ENCODE measurements around the gene GPR17. TPM values are rescaled to one million over a fixed set of nuclear protein-coding genes. Genes with fewer than 3 reads are reported as not detected.
A peak's percentile ranks its signal among the peaks of the same experiment; 100 is the strongest.

Gene GPR17
- total and polyA plus RNA-seq, 11 donors, result 0.10 to 8.0 (median 0.26) TPM; not detected in 3

DNA sequence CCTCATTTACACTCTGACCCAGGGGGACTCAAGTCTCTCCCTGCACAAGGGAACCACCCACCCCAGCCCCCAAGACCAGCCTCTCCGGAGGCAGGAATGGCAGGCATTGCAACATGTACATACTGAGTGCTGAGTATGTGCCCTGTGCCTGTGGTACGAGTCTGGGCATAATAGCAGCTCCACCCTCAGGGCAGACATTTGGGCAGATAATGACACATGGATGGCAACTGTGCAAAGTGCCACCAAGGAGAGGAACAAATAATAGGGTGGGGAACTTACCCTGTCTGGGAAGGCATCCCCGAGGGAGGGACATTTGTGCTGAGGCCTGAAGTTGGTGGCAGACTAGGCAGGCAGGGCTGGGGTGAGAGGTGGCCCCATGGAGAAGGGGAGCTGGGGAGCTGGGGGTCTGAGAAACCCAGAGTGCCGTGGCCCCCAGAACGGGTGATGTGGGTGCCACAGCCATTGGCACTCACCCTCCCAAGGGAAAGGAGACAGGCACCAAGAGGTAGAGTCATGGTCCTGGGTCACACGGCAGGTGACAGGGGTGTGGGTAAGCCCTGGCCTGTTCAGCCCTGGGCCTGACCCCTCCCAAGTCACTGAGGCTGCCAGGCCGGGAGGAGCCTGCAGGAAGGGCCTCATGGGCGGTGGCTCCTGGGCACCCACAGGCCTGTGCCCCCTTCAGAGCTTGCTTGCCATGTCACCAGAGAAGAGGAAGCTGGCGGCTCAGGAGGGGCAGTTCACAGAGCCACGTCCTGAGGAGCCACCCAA lies 15.7 kb upstream of the GPR17 start:
- ATAC-seq (peak in 1 of 4 donors; percentile 1), DNase-seq (peak in 4 of 5 donors; percentile 18 to 60 (median 42))
- 60 to 65% (median 63%) methylated on average over 4 to 10 of the region's 10 CpGs for WGBS, 4 donors
- Histone ChIP-seq H3K27me3 (peaks cover 0 to 4% (median 0%) of the 10 kb centered on the region in 9 donors), H3K4me3 (no peak overlapping the region), H3K9me3 (no peaks in the 10 kb centered on the region), H3K36me3 (no peaks in the 10 kb centered on the region), H3K27ac (peak overlapping the region in 2 of 12 donors; percentile 85 to 92), H3K4me1 (peaks cover 22 to 79% (median 46%) of the 10 kb centered on the region in 12 donors)
- TF ChIP-seq POLR2A (IDR thresholded peaks at IDR 0.05) (no peak), CTCF (IDR thresholded peaks at IDR 0.05) (no peak)
- intact Hi-C loops (cut with DNase I), result loop anchor here in 2 of 10 donors (5.0 kb wide), 2 partner anchors 47 to 52 kb away; partner anchors contain the start of gene LIMS2 (in 1 of the 2)

- Histone ChIP-seq H3K4me3 (no peak overlapping the region), H3K27ac (peak overlapping the region in 11 of 12 donors; percentile 9 to 92 (median 74)), H3K4me1 (peaks cover 22 to 85% (median 51%) of the 10 kb centered on the region in 12 donors), H3K9me3 (no peaks in the 10 kb centered on the region), H3K27me3 (peaks cover 0 to 2% (median 0%) of the 10 kb centered on the region in 9 donors), H3K36me3 (no peaks in the 10 kb centered on the region)
- intact Hi-C loops (cut with DNase I), result loop anchor here in 2 of 10 donors (5.0 kb wide), 2 partner anchors 46 to 51 kb away; partner anchors contain the start of gene LIMS2 (in 1 of the 2)
- TF ChIP-seq CTCF (IDR thresholded peaks at IDR 0.05), result no peak
- TF ChIP-seq POLR2A (IDR thresholded peaks at IDR 0.05), result no peak
- DNase-seq (peak in 2 of 5 donors; percentile 17 to 59), ATAC-seq (peak in 3 of 4 donors; percentile 0 to 11 (median 5))
- WGBS, 4 donors, result 62 to 70% (median 68%) methylated on average over 20 to 25 of the region's 25 CpGs
Measured at GRCh38 chr2:127630864-127631540, 15.0 kb upstream of the GPR17 start.

GRCh38 chr2:127631541-127631996 lies 14.4 kb upstream of the GPR17 start:
- peak; percentile 23 to 73 (median 56) for DNase-seq
- intact Hi-C loops (cut with DNase I), result loop anchor here in 2 of 10 donors (5.0 kb wide), 2 partner anchors 46 to 51 kb away; partner anchors contain the start of gene LIMS2 (in 1 of the 2)
- no peak for TF ChIP-seq CTCF (IDR thresholded peaks at IDR 0.05)
- TF ChIP-seq POLR2A (IDR thresholded peaks at IDR 0.05), result no peak
- peak overlapping the region in 11 of 12 donors; percentile 13 to 92 (median 74) for H3K27ac ChIP-seq
- no peaks in the 10 kb centered on the region for H3K9me3 ChIP-seq
- peaks cover 22 to 87% (median 56%) of the 10 kb centered on the region in 12 donors for H3K4me1 ChIP-seq
- ATAC-seq, result peak; percentile 17 to 42 (median 18)
- 48 to 51% (median 50%) methylated on average over 13 to 16 of the region's 16 CpGs for WGBS, 4 donors
- H3K4me3 ChIP-seq, result no peak overlapping the region
- no peaks in the 10 kb centered on the region for H3K36me3 ChIP-seq
- no peaks in the 10 kb centered on the region for H3K27me3 ChIP-seq

All from heart left ventricle (tissue), 16 donors.